Right atrium auricular region (tissue), 2 donors: ENCODE measurements around the gene PTP4A1. TPM values are rescaled to one million over a fixed set of nuclear protein-coding genes. Genes with fewer than 3 reads are reported as not detected.

Experiments used
- DNase-seq: peaks from one replicate; pipeline ENCODE4 v3.0.0-alpha.2; 2019; ENCODE audit warnings: low spot score
- H3K27ac ChIP-seq, 2 donors: fragments of 200-600 bp; sonication (generic); 1 replicate in 1 of 2; 2 replicates in 1 of 2; pipeline ENCODE4 v1.5.1; 2016 to 2019
- H3K27me3 ChIP-seq, 2 donors: fragments of 200-600 bp; sonication (generic); one replicate each; pipeline versions ENCODE4 v1.5.1 to v1.6.0; 2017 to 2019
- H3K36me3 ChIP-seq: fragments of 200-600 bp; sonication (generic); one replicate; pipeline ENCODE4 v1.5.1; 2016
- H3K4me1 ChIP-seq, 2 donors: fragments of 200-600 bp; sonication (generic); one replicate each; pipeline versions ENCODE4 v1.5.1 to v1.6.0; 2017 to 2019
- H3K4me3 ChIP-seq, 2 donors: fragments of 200-600 bp; sonication (generic); 1 replicate in 1 of 2; 2 replicates in 1 of 2; pipeline ENCODE4 v1.5.1; 2017 to 2019; ENCODE audit warnings: mild to moderate bottlenecking in 1 of 2, moderate library complexity in 1 of 2
- H3K9me3 ChIP-seq, 2 donors: fragments of 200-600 bp; sonication (generic); one replicate each; pipeline ENCODE4 v1.5.1; 2019
- CTCF ChIP-seq, 2 donors: fragments of 200-600 bp; sonication (generic); IDR thresholded peaks; one replicate each; pipeline ENCODE4 v1.5.1; 2019; ENCODE audit warnings: antibody characterized with exemption in 2 of 2
- total RNA-seq, 2 donors: library from RNA; depleted of rRNA; stranded (reverse); fragments of >200 nt; gene quantifications; one replicate each; pipeline ENCODE4 v1.1.0, GENCODE V29; 2016

Gene PTP4A1
- total RNA-seq, 2 donors from 2014 or later, result 17.1 to 17.9 TPM

- no peak overlapping the region for H3K4me3 ChIP-seq
- DNase-seq, result no peak
Observed at GRCh38 chr6:63529498-63529897, 42.8 kb upstream of the PTP4A1 start.

GRCh38 chr6:63530182-63530581, 42.1 kb upstream of the PTP4A1 start:
- H3K27ac ChIP-seq, result no peak overlapping the region
- H3K36me3 ChIP-seq, result no peaks in the 10 kb centered on the region
- H3K9me3 ChIP-seq, result no peaks in the 10 kb centered on the region
- no peaks in the 10 kb centered on the region for H3K27me3 ChIP-seq
- no peaks in the 10 kb centered on the region for H3K4me1 ChIP-seq
- no peak for DNase-seq
- TF ChIP-seq CTCF (IDR thresholded peaks at IDR 0.05), result no peak
- no peak overlapping the region for H3K4me3 ChIP-seq

More at GRCh38 chr6:63529498-63529897, 42.8 kb upstream of the PTP4A1 start:
- no peak for TF ChIP-seq CTCF (IDR thresholded peaks at IDR 0.05)
- Histone ChIP-seq H3K27ac (no peak overlapping the region), H3K27me3 (no peaks in the 10 kb centered on the region), H3K36me3 (no peaks in the 10 kb centered on the region), H3K4me1 (no peaks in the 10 kb centered on the region), H3K9me3 (no peaks in the 10 kb centered on the region)

- no peaks in the 10 kb centered on the region for H3K9me3 ChIP-seq
- H3K27me3 ChIP-seq, result no peaks in the 10 kb centered on the region
- no peak for DNase-seq
- H3K36me3 ChIP-seq, result no peaks in the 10 kb centered on the region
- H3K4me1 ChIP-seq, result no peaks in the 10 kb centered on the region
- H3K4me3 ChIP-seq, result no peak overlapping the region
- no peak overlapping the region for H3K27ac ChIP-seq
- TF ChIP-seq CTCF (IDR thresholded peaks at IDR 0.05), result no peak
Observed at GRCh38 chr6:63530991-63531390, 41.3 kb upstream of the PTP4A1 start.

- Histone ChIP-seq H3K9me3 (no peaks in the 10 kb centered on the region), H3K36me3 (no peaks in the 10 kb centered on the region), H3K4me3 (no peak overlapping the region), H3K4me1 (no peaks in the 10 kb centered on the region), H3K27ac (no peak overlapping the region), H3K27me3 (no peaks in the 10 kb centered on the region)
- no peak for TF ChIP-seq CTCF (IDR thresholded peaks at IDR 0.05)
- no peak for DNase-seq
Observed at GRCh38 chr6:63533026-63533425, 39.3 kb upstream of the PTP4A1 start.

GRCh38 chr6:63533952-63534351, 38.3 kb upstream of the PTP4A1 start:
- Histone ChIP-seq H3K4me3 (no peak overlapping the region), H3K4me1 (no peaks in the 10 kb centered on the region), H3K27me3 (no peaks in the 10 kb centered on the region), H3K9me3 (no peaks in the 10 kb centered on the region), H3K36me3 (no peaks in the 10 kb centered on the region), H3K27ac (no peak overlapping the region)
- TF ChIP-seq CTCF (IDR thresholded peaks at IDR 0.05), result no peak
- no peak for DNase-seq

- Histone ChIP-seq H3K36me3 (no peaks in the 10 kb centered on the region), H3K4me1 (no peaks in the 10 kb centered on the region), H3K27me3 (no peaks in the 10 kb centered on the region), H3K27ac (no peak overlapping the region), H3K4me3 (no peak overlapping the region), H3K9me3 (no peaks in the 10 kb centered on the region)
- no peak for TF ChIP-seq CTCF (IDR thresholded peaks at IDR 0.05)
- DNase-seq, result no peak
Observed at GRCh38 chr6:63537201-63537958, 34.9 kb upstream of the PTP4A1 start.
